Adipose tissue (tissue), 3 donors: ENCODE data around the gene LORICRIN. TPM values are rescaled to one million over a fixed set of nuclear protein-coding genes. Genes with fewer than 3 reads are reported as not detected.

ENCODE experiments used
- H3K27ac ChIP-seq: one replicate; pipeline ENCODE4 v1.5.1; 2013; ENCODE audit warnings: low read depth, low read length
- WGBS, 3 donors: extraction: QIAGEN DNeasy Blood & Tissue Kit; methylation state at CpG; one replicate each; pipeline ENCODE4 v1.1.7; 2013; 5-methylcytosine and 5-hydroxymethylcytosine counted together
- polyA plus RNA-seq, 3 donors: library from polyadenylated mRNA; stranded (reverse); fragments of 200-250 nt; gene quantifications; one replicate each; pipeline ENCODE4 v1.2.3, GENCODE V29; 2013
- donor health status: healthy with polysubstance abuse.
- donor health status: Bipolar disorder and iron deficiency.
- donor health status: healthy.

The LORICRIN gene
- polyA plus RNA-seq, 3 donors, result not detected

GRCh38 chr1:153291514-153291913 lies 32.0 kb downstream of the LORICRIN start:
- H3K27ac ChIP-seq, result no peak overlapping the region
- 81 to 91% (median 86%) methylated on average over 5 of the region's 5 CpGs for WGBS, 3 donors

- no peak overlapping the region for H3K27ac ChIP-seq
- WGBS, 3 donors, result 41 to 69% (median 67%) methylated on average over 8 of the region's 8 CpGs
Measured at GRCh38 chr1:153292185-153292584, 32.7 kb downstream of the LORICRIN start.

GRCh38 chr1:153292740-153293479 lies 33.4 kb downstream of the LORICRIN start:
- no peak overlapping the region for H3K27ac ChIP-seq
- WGBS, 3 donors, result 60 to 67% (median 63%) methylated on average over 25 of the region's 25 CpGs

- no peak overlapping the region for H3K27ac ChIP-seq
- WGBS, 3 donors, result 70 to 72% (median 72%) methylated on average over 7 of the region's 7 CpGs
Measured at GRCh38 chr1:153293480-153293775, 33.9 kb downstream of the LORICRIN start.

- WGBS, 3 donors, result 48 to 69% (median 59%) methylated on average over 9 of the region's 9 CpGs
- no peak overlapping the region for H3K27ac ChIP-seq
Measured at GRCh38 chr1:153293851-153294250, 34.4 kb downstream of the LORICRIN start.

- H3K27ac ChIP-seq, result no peak overlapping the region
- WGBS, 3 donors, result 55 to 64% (median 62%) methylated on average over 5 of the region's 5 CpGs
Measured at GRCh38 chr1:153302308-153302707, 42.8 kb downstream of the LORICRIN start.

- no peak overlapping the region for H3K27ac ChIP-seq
- 80 to 85% (median 85%) methylated on average over 6 of the region's 6 CpGs for WGBS, 3 donors
Measured at GRCh38 chr1:153305682-153306081, 46.2 kb downstream of the LORICRIN start.

- no peak overlapping the region for H3K27ac ChIP-seq
- 73 to 79% (median 76%) methylated on average over 22 of the region's 22 CpGs for WGBS, 3 donors
Measured at GRCh38 chr1:153306303-153307220, 47.1 kb downstream of the LORICRIN start.

- WGBS, 3 donors, result 84 to 88% (median 84%) methylated on average over 9 to 10 of the region's 10 CpGs
Measured at GRCh38 chr1:153307221-153307600, 47.7 kb downstream of the LORICRIN start.

GRCh38 chr1:153308540-153308939 lies 49.1 kb downstream of the LORICRIN start:
- 73 to 74% (median 73%) methylated on average over 2 of the region's 2 CpGs for WGBS, 3 donors
- no peak overlapping the region for H3K27ac ChIP-seq

More at GRCh38 chr1:153307221-153307600, 47.7 kb downstream of the LORICRIN start:
- no peak overlapping the region for H3K27ac ChIP-seq

- WGBS, 3 donors, result 43 to 84% (median 77%) methylated on average over 2 of the region's 2 CpGs
- no peak overlapping the region for H3K27ac ChIP-seq
Measured at GRCh38 chr1:153309441-153309840, 50.0 kb downstream of the LORICRIN start.

GRCh38 chr1:153310526-153310925 lies 51.0 kb downstream of the LORICRIN start:
- WGBS, 3 donors, result 70 to 76% (median 71%) methylated on average over 7 of the region's 7 CpGs
- no peak overlapping the region for H3K27ac ChIP-seq

Other genes starting within 250 kb of the LORICRIN start
- gene SPRR1B, start 228.5 kb upstream of the LORICRIN start, polyA plus RNA-seq, result 1 to 10 TPM in 1 of 3 donors, not detected in 2; 2.6 TPM
- 1 to 10 TPM in 1 of 3 donors, not detected in 2; 1.3 TPM for gene SPRR2D, start 218.6 kb upstream of the LORICRIN start, polyA plus RNA-seq
- 1 to 10 TPM in 1 of 3 donors, under 1 TPM in 1, not detected in 1; 0.14 to 5.4 TPM for gene SPRR2A, start 202.2 kb upstream of the LORICRIN start, polyA plus RNA-seq
- gene SPRR2B, start 188.1 kb upstream of the LORICRIN start, polyA plus RNA-seq, result 1 to 10 TPM in 1 of 3 donors, not detected in 2; 1.1 TPM
- 1 to 10 TPM in 1 of 3 donors, not detected in 2; 2.0 TPM for gene SPRR2E, start 165.2 kb upstream of the LORICRIN start, polyA plus RNA-seq
- 1 to 10 TPM in 1 of 3 donors, under 1 TPM in 1, not detected in 1; 0.90 to 1.1 TPM for gene SPRR2F, start 146.2 kb upstream of the LORICRIN start, polyA plus RNA-seq
- gene SPRR2G, start 108.8 kb upstream of the LORICRIN start, polyA plus RNA-seq, result not detected
- not detected for gene LELP1, start 56.3 kb upstream of the LORICRIN start, polyA plus RNA-seq
- 1 to 10 TPM in 1 of 3 donors, not detected in 2; 1.0 TPM for gene PRR9, start 42.1 kb upstream of the LORICRIN start, polyA plus RNA-seq
- gene PGLYRP3, start 53.3 kb downstream of the LORICRIN start, polyA plus RNA-seq, result not detected
- gene PGLYRP4, start 89.2 kb downstream of the LORICRIN start, polyA plus RNA-seq, result not detected
- gene S100A9, start 98.2 kb downstream of the LORICRIN start, polyA plus RNA-seq, result 1,000 to 10,000 TPM in 2 of 3 donors, 100 to 1,000 TPM in 1; 139 to 5,641 (median 2,681) TPM
- 100 to 1,000 TPM in 2 of 3 donors, 1 to 10 TPM in 1; 6.1 to 551 (median 150) TPM for gene S100A12, start 115.9 kb downstream of the LORICRIN start, polyA plus RNA-seq
- 1,000 to 10,000 TPM in 2 of 3 donors, 10 to 100 TPM in 1; 51.8 to 2,570 (median 1,218) TPM for gene S100A8, start 131.4 kb downstream of the LORICRIN start, polyA plus RNA-seq
- gene S100A7A, start 156.8 kb downstream of the LORICRIN start, polyA plus RNA-seq, result not detected
- under 1 TPM in 1 of 3 donors, not detected in 2; 0.76 TPM for gene S100A7, start 201.0 kb downstream of the LORICRIN start, polyA plus RNA-seq